ENCODE data around the gene ARCN1. TPM values are rescaled to one million over a fixed set of nuclear protein-coding genes. Genes with fewer than 3 reads are reported as not detected.
A peak's percentile ranks its signal among the peaks of the same experiment; 100 is the strongest.

Gene ARCN1
- total RNA-seq, 1 donor from 2014 or later = 201 TPM

- Mint-ChIP-seq H3K9me3 (ENCODE audit: unreplicated experiment) (no peaks in the 10 kb centered on the region), H3K27me3 (ENCODE audit: unreplicated experiment) (no peaks in the 10 kb centered on the region), H3K36me3 (ENCODE audit: unreplicated experiment) (peaks cover 54% of the 10 kb centered on the region), H3K27ac (ENCODE audit: unreplicated experiment) (no peak overlapping the region), H3K4me3 (ENCODE audit: unreplicated experiment) (no peak overlapping the region), H3K4me1 (ENCODE audit: unreplicated experiment) (peaks cover 7% of the 10 kb centered on the region)
- no peak for DNase-seq (ENCODE audit: extremely low spot score, unreplicated experiment)
- TF ChIP-seq CTCF (IDR thresholded peaks at IDR 0.05) = no peak
These were observed 59.1 kb downstream of the ARCN1 start for GRCh38 chr11:118631142-118631909.

GRCh38 chr11:118632577-118633318 is 60.5 kb downstream of the ARCN1 start:
- Mint-ChIP-seq H3K4me3 (ENCODE audit: unreplicated experiment) (no peak overlapping the region), H3K9me3 (ENCODE audit: unreplicated experiment) (no peaks in the 10 kb centered on the region), H3K4me1 (ENCODE audit: unreplicated experiment) (peaks cover 7% of the 10 kb centered on the region), H3K27me3 (ENCODE audit: unreplicated experiment) (no peaks in the 10 kb centered on the region), H3K27ac (ENCODE audit: unreplicated experiment) (peak overlapping the region; percentile 47), H3K36me3 (ENCODE audit: unreplicated experiment) (peaks cover 47% of the 10 kb centered on the region)
- TF ChIP-seq CTCF (IDR thresholded peaks at IDR 0.05) = no peak
- no peak for DNase-seq (ENCODE audit: extremely low spot score, unreplicated experiment)

GRCh38 chr11:118633319-118633690 is 61.1 kb downstream of the ARCN1 start:
- Mint-ChIP-seq H3K4me1 (ENCODE audit: unreplicated experiment) (peaks cover 7% of the 10 kb centered on the region), H3K27ac (ENCODE audit: unreplicated experiment) (no peak overlapping the region), H3K36me3 (ENCODE audit: unreplicated experiment) (peaks cover 46% of the 10 kb centered on the region), H3K9me3 (ENCODE audit: unreplicated experiment) (no peaks in the 10 kb centered on the region), H3K27me3 (ENCODE audit: unreplicated experiment) (no peaks in the 10 kb centered on the region), H3K4me3 (ENCODE audit: unreplicated experiment) (no peak overlapping the region)
- DNase-seq (ENCODE audit: extremely low spot score, unreplicated experiment) = no peak
- no peak for TF ChIP-seq CTCF (IDR thresholded peaks at IDR 0.05)

- Mint-ChIP-seq H3K9me3 (ENCODE audit: unreplicated experiment) (no peaks in the 10 kb centered on the region), H3K4me1 (ENCODE audit: unreplicated experiment) (peaks cover 6% of the 10 kb centered on the region), H3K27me3 (ENCODE audit: unreplicated experiment) (no peaks in the 10 kb centered on the region), H3K4me3 (ENCODE audit: unreplicated experiment) (no peak overlapping the region), H3K27ac (ENCODE audit: unreplicated experiment) (peak overlapping the region; percentile 31), H3K36me3 (ENCODE audit: unreplicated experiment) (peaks cover 44% of the 10 kb centered on the region)
- TF ChIP-seq CTCF (IDR thresholded peaks at IDR 0.05) = no peak
- DNase-seq (ENCODE audit: extremely low spot score, unreplicated experiment) = no peak
These were observed 61.8 kb downstream of the ARCN1 start for GRCh38 chr11:118633979-118634378.
